ENCODE data around the gene SCAF8. TPM values are rescaled to one million over a fixed set of nuclear protein-coding genes. Genes with fewer than 3 reads are reported as not detected.

SCAF8 gene
- total RNA-seq, 1 donor: 40.5 TPM

GRCh38 chr6:154873546-154873945 is 140.3 kb downstream of the SCAF8 start:
- no peak overlapping the region for H3K4me2 ChIP-seq (ENCODE audit: insufficient read depth, low read length)
- H3K36me3 ChIP-seq (ENCODE audit: insufficient read depth, low read length): no peaks in the 10 kb centered on the region
- no peak overlapping the region for H3K27ac ChIP-seq (ENCODE audit: low read depth, low read length)
- no peak for DNase-seq (ENCODE audit: insufficient read length, low spot score, missing footprints)
- peaks cover 3% of the 10 kb centered on the region for H3K79me2 ChIP-seq (ENCODE audit: insufficient read depth, low read length)
- peaks cover 14% of the 10 kb centered on the region for H4K20me1 ChIP-seq (ENCODE audit: insufficient read depth, low read length)
- no peak overlapping the region for H2AFZ ChIP-seq (ENCODE audit: low read length)
- H3K4me3 ChIP-seq (ENCODE audit: insufficient read depth, low read length): no peak overlapping the region
- no peaks in the 10 kb centered on the region for H3K27me3 ChIP-seq (ENCODE audit: insufficient read depth, low read length)
- no peaks in the 10 kb centered on the region for H3K9me3 ChIP-seq (ENCODE audit: low read depth, low read length)
- TF ChIP-seq CTCF (IDR thresholded peaks at IDR 0.05; ENCODE audit: extremely low read depth, low read depth, low read length): no peak
- peaks cover 4% of the 10 kb centered on the region for H3K4me1 ChIP-seq (ENCODE audit: insufficient read depth, low read length)

GRCh38 chr6:154874773-154875592 is 141.8 kb downstream of the SCAF8 start:
- no peak for TF ChIP-seq CTCF (IDR thresholded peaks at IDR 0.05; ENCODE audit: extremely low read depth, low read depth, low read length)
- Histone ChIP-seq H3K36me3 (ENCODE audit: insufficient read depth, low read length) (no peaks in the 10 kb centered on the region), H3K9me3 (ENCODE audit: low read depth, low read length) (no peaks in the 10 kb centered on the region), H3K4me2 (ENCODE audit: insufficient read depth, low read length) (no peak overlapping the region), H3K27me3 (ENCODE audit: insufficient read depth, low read length) (no peaks in the 10 kb centered on the region), H3K27ac (ENCODE audit: low read depth, low read length) (no peak overlapping the region), H3K79me2 (ENCODE audit: insufficient read depth, low read length) (no peaks in the 10 kb centered on the region), H2AFZ (ENCODE audit: low read length) (no peak overlapping the region), H4K20me1 (ENCODE audit: insufficient read depth, low read length) (peaks cover 13% of the 10 kb centered on the region), H3K4me1 (ENCODE audit: insufficient read depth, low read length) (peaks cover 10% of the 10 kb centered on the region), H3K4me3 (ENCODE audit: insufficient read depth, low read length) (no peak overlapping the region)
- no peak for DNase-seq (ENCODE audit: insufficient read length, low spot score, missing footprints)

- Histone ChIP-seq H3K79me2 (ENCODE audit: insufficient read depth, low read length) (no peaks in the 10 kb centered on the region), H3K9me3 (ENCODE audit: low read depth, low read length) (no peaks in the 10 kb centered on the region), H3K4me2 (ENCODE audit: insufficient read depth, low read length) (no peak overlapping the region), H4K20me1 (ENCODE audit: insufficient read depth, low read length) (peaks cover 13% of the 10 kb centered on the region), H3K27me3 (ENCODE audit: insufficient read depth, low read length) (no peaks in the 10 kb centered on the region), H3K36me3 (ENCODE audit: insufficient read depth, low read length) (no peaks in the 10 kb centered on the region), H2AFZ (ENCODE audit: low read length) (no peak overlapping the region), H3K4me1 (ENCODE audit: insufficient read depth, low read length) (peaks cover 10% of the 10 kb centered on the region), H3K27ac (ENCODE audit: low read depth, low read length) (no peak overlapping the region), H3K4me3 (ENCODE audit: insufficient read depth, low read length) (no peak overlapping the region)
- no peak for DNase-seq (ENCODE audit: insufficient read length, low spot score, missing footprints)
- no peak for TF ChIP-seq CTCF (IDR thresholded peaks at IDR 0.05; ENCODE audit: extremely low read depth, low read depth, low read length)
These were observed 143.5 kb downstream of the SCAF8 start for GRCh38 chr6:154876486-154877280.
